PFSK-1 (cell line): ENCODE measurements around the gene HOXB3.

Experiments
- FOXP2 ChIP-seq: optimal IDR thresholded peaks from 2 replicates; pipeline ENCODE3; 2011; ENCODE audit warnings: borderline replicate concordance, control low read depth, inconsistent platforms; ENCODE audit not compliant: insufficient read depth; ENCODE audit errors: extremely low read length, extremely low read depth
- POLR2AphosphoS5 ChIP-seq: IDR thresholded peaks from 2 replicates; pipeline ENCODE4 v1.6.1; 2012; ENCODE audit warnings: low read depth, mild to moderate bottlenecking, control low read depth, low read length, moderate library complexity
- REST ChIP-seq, 2 experiments: IDR thresholded peaks; 2 replicates each; pipeline versions ENCODE4 v1.6.1 to v1.8.0; 2011 to 2012; ENCODE audit warnings: low read depth in 2 of 2, low read length in 2 of 2, control low read depth in 1 of 2, inconsistent platforms in 1 of 2, mild to moderate bottlenecking in 1 of 2, moderate library complexity in 1 of 2; ENCODE audit not compliant: insufficient read depth in 1 of 2
- SIN3A ChIP-seq: IDR thresholded peaks from 2 replicates; pipeline ENCODE4 v1.6.1; 2012; ENCODE audit warnings: mild to moderate bottlenecking, low read length, moderate library complexity, borderline replicate concordance; ENCODE audit not compliant: insufficient read depth
- TAF1 ChIP-seq: IDR thresholded peaks from 2 replicates; pipeline ENCODE4 v1.6.1; 2012; ENCODE audit warnings: low read length, control low read depth, borderline replicate concordance; ENCODE audit not compliant: insufficient read depth

Gene HOXB3

GRCh38 chr17:48611681-48612455 lies 21.8 kb upstream of the HOXB3 start:
- TF ChIP-seq FOXP2 (no peak), POLR2AphosphoS5 (no peak), TAF1 (no peak), REST (IDR thresholded peaks at IDR 0.05; ENCODE audit: insufficient read depth in 1 of 2, low read depth in 2 of 2, low read length in 2 of 2) (no peak), SIN3A (no peak)

- TF ChIP-seq FOXP2: no peak
Measured at GRCh38 chr17:48611213-48611612, 21.2 kb upstream of the HOXB3 start.

- no peak for TF ChIP-seq REST (IDR thresholded peaks at IDR 0.05; ENCODE audit: insufficient read depth in 1 of 2, low read depth in 2 of 2, low read length in 2 of 2)
Measured at GRCh38 chr17:48610282-48611211, 20.5 kb upstream of the HOXB3 start, which contains the start of gene HOXB7. Gene HOXB7, minus strand, starts transcription at chr17:48611017. Its CDS starts 99 bp downstream, at chr17:48610918.

- TF ChIP-seq SIN3A: no peak
- TF ChIP-seq POLR2AphosphoS5: no peak
- TF ChIP-seq REST (IDR thresholded peaks at IDR 0.05; ENCODE audit: insufficient read depth in 1 of 2, low read depth in 2 of 2, low read length in 2 of 2): no peak
Measured at GRCh38 chr17:48609759-48610281, 19.8 kb upstream of the HOXB3 start.

- TF ChIP-seq FOXP2: no peak
- no peak for TF ChIP-seq REST (IDR thresholded peaks at IDR 0.05; ENCODE audit: insufficient read depth in 1 of 2, low read depth in 2 of 2, low read length in 2 of 2)
- no peak for TF ChIP-seq TAF1
Measured at GRCh38 chr17:48609033-48609432, 19.0 kb upstream of the HOXB3 start.
